Nasal cavity respiratory epithelium epithelial cell of viscerocranial mucosa (primary cell): ENCODE measurements around the gene INS. TPM values are rescaled to one million over a fixed set of nuclear protein-coding genes. Genes with fewer than 3 reads are reported as not detected.

Experiments
- total RNA-seq: library from RNA; depleted of rRNA; stranded (reverse); fragments of >200 nt; gene quantifications from 2 replicates; pipeline ENCODE4 v1.2.3, GENCODE V29; 2014

The INS gene
- total RNA-seq: not detected in 2 replicates

DNA sequence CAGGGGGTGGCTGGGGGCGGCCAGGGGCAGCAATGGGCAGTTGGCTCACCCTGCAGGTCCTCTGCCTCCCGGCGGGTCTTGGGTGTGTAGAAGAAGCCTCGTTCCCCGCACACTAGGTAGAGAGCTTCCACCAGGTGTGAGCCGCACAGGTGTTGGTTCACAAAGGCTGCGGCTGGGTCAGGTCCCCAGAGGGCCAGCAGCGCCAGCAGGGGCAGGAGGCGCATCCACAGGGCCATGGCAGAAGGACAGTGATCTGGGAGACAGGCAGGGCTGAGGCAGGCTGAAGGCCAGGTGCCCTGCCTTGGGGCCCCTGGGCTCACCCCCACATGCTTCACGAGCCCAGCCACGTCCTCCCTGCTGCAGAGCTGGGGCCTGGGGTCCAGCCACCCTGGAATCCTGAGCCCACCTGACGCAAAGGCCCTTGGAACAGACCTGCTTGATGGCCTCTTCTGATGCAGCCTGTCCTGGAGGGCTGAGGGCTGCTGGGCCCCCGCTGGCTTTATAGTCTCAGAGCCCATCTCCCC is at the start of gene INS:
TSS of gene INS (minus strand) at position 474 of the 524 bp plus-strand sequence. CDS start at position 236, 238 bp downstream.

DNA sequence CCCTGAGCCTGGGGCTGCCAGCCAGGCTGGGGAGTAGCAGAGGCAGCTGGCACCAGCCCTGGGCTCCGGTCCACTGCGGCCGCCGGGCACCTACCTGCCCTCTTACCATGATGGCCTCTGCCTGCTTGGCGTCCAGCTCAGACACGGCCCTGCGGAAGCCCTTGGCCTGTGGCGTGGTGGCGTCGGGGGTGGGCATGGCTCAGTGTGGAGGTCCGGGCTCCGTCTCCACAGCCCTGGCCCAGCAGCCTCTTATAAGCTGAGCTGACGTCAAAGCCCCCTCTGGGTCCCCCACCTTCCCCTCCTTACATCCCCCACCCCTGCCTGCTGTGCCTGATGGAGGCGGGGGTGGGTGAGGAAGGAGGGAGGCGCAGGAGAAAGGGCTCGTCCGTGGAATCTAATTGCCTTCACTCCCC is 10.6 kb upstream of the INS start, which contains the start of gene TH:
TSS of gene TH (minus strand) at position 225 of the 413 bp plus-strand sequence. CDS start at position 196, 29 bp downstream.

DNA sequence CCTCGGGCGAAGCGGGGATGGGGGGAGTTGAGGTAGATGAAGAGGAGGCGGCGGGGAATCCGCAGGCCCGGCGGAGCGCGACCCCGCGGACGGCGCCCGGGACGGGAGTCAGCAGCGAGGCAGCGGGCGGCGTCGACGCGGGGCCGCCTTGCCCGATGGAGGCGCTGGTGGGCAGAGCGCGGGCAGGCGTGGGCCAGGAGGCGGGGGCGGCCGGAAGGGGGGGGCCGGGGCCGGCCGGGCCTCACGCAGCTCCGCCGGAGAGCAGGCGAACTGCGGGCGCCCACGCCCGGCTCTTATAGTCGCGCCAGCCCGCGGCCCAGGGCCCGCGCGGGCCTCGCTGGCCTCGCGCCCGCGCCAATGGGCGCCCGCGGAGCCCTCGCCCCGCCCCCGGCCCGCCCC is 21.9 kb downstream of the INS start, which contains the start of gene IGF2:
TSS of gene IGF2 (minus strand) at position 267 of the 399 bp plus-strand sequence. CDS start 3,866 bp downstream, outside the sequence.

Other genes with a start within 250 kb of the INS start
- gene TNNT3, start 241.5 kb downstream of the INS start, total RNA-seq: 1.3 TPM in 1 of 2 replicates, not detected in the other
- gene MRPL23, start 213.9 kb downstream of the INS start, total RNA-seq: 30.0 and 48.2 TPM in 2 replicates
- gene H19, start 163.4 kb downstream of the INS start, total RNA-seq: 2.9 and 3.8 TPM in 2 replicates
- 0.07 and 0.34 TPM in 2 replicates for gene IGF2, start 21.8 kb downstream of the INS start, total RNA-seq
- under 0.01 and 0.28 TPM in 2 replicates for gene TH, start 10.6 kb upstream of the INS start, total RNA-seq
- gene ASCL2, start 109.4 kb upstream of the INS start, total RNA-seq: 0.21 and 1.0 TPM in 2 replicates
- not detected in 2 replicates for gene C11orf21, start 140.7 kb upstream of the INS start, total RNA-seq
- not detected in 2 replicates for gene TSPAN32, start 140.8 kb upstream of the INS start, total RNA-seq
- gene CD81, start 216.1 kb upstream of the INS start, total RNA-seq: 164 and 645 TPM in 2 replicates
- gene TSSC4, start 239.5 kb upstream of the INS start, total RNA-seq: 49.8 and 77.2 TPM in 2 replicates